ENCODE measurements around the gene DUSP14.
A peak's percentile ranks its signal among the peaks of the same experiment; 100 is the strongest.
"Not testable (repeated sequence)": the region's sequence is repeated elsewhere in the genome, so short reads cannot be mapped to it uniquely, and the experiment has no call there.

Gene DUSP14

GRCh38 chr17:37485938-37486570, 3.6 kb upstream of the DUSP14 start:
- no peak for DNase-seq

GRCh38 chr17:37488009-37488604, 1.6 kb upstream of the DUSP14 start:
- no peak for DNase-seq

GRCh38 chr17:37488607-37489196, 989 bp upstream of the DUSP14 start:
- peak; percentile 34 for DNase-seq

- peak; percentile 53 for DNase-seq
Measured at GRCh38 chr17:37490022-37490587, 414 bp downstream of the DUSP14 start.

GRCh38 chr17:37490638-37491614, 1.2 kb downstream of the DUSP14 start:
- no peak for DNase-seq

- DNase-seq = no peak
Measured at GRCh38 chr17:37492167-37492566, 2.5 kb downstream of the DUSP14 start.

GRCh38 chr17:37493249-37494027, 3.7 kb downstream of the DUSP14 start:
- no peak for DNase-seq

- no peak for DNase-seq
Measured at GRCh38 chr17:37494401-37494831, 4.7 kb downstream of the DUSP14 start.

- no peak for DNase-seq
Measured at GRCh38 chr17:37494971-37495370, 5.3 kb downstream of the DUSP14 start.

GRCh38 chr17:37500378-37500777, 10.7 kb downstream of the DUSP14 start:
- DNase-seq = no peak

GRCh38 chr17:37502009-37502936, 12.6 kb downstream of the DUSP14 start:
- DNase-seq = no peak

GRCh38 chr17:37503148-37503547, 13.5 kb downstream of the DUSP14 start:
- DNase-seq = no peak

- DNase-seq = no peak
Measured at GRCh38 chr17:37505333-37505732, 15.6 kb downstream of the DUSP14 start.

GRCh38 chr17:37506678-37507077, 17.0 kb downstream of the DUSP14 start:
- no peak for DNase-seq

- no peak for DNase-seq
Measured at GRCh38 chr17:37507111-37507510, 17.4 kb downstream of the DUSP14 start.

- DNase-seq = no peak
Measured at GRCh38 chr17:37510056-37510455, 20.4 kb downstream of the DUSP14 start.

- not testable (repeated sequence) for DNase-seq
Measured at GRCh38 chr17:37511642-37512041, 22.0 kb downstream of the DUSP14 start.

- no peak for DNase-seq
Measured at GRCh38 chr17:37512442-37513068, 22.9 kb downstream of the DUSP14 start.

- DNase-seq = no peak
Measured at GRCh38 chr17:37513711-37514110, 24.0 kb downstream of the DUSP14 start.

- no peak for DNase-seq
Measured at GRCh38 chr17:37516127-37516571, 26.5 kb downstream of the DUSP14 start.
